ENCODE data around the gene ZSCAN31. TPM values are rescaled to one million over a fixed set of nuclear protein-coding genes. Genes with fewer than 3 reads are reported as not detected.

Gene ZSCAN31
- total RNA-seq, 1 experiment from 2014 or later = 10.1 TPM

DNA sequence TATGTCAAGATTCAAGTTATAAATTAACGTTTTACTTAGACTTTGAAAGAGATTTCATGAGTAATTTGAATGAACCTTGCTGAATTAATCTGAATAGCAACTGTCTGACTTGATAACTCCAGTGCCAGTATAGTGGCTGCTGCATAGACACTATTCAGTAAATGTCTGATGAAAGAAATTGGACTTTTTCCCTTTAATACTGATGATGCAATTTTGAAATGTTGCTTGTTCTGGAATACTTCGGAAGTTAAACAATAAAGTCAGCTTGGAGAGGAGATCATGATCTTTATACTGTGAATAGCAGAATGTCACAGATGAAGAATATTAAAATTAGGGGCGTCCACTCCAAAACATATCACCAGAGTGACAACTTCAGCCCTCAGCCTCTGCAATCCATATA, 58.2 kb downstream of the ZSCAN31 start:
- no peak overlapping the region for H2AFZ ChIP-seq (ENCODE audit: low read depth, low read length, poor library complexity, severe bottlenecking)
- intact Hi-C loops (cut with micrococcal nuclease) = no loop called here
- H3K4me3 ChIP-seq (replicated peaks in 1 of 2; ENCODE audit: low read depth in 1 of 2, low read length in 2 of 2) = no peak overlapping the region
- no peak overlapping the region for H3K9ac ChIP-seq (ENCODE audit: low read length)
- H3K27me3 ChIP-seq (ENCODE audit: insufficient read depth, low read length) = no peaks in the 10 kb centered on the region
- H3K9me3 ChIP-seq (ENCODE audit: control insufficient read depth in 1 of 2, insufficient read depth in 1 of 2, low read depth in 1 of 2, low read length in 2 of 2) = no peaks in the 10 kb centered on the region
- H3K27ac ChIP-seq (ENCODE audit: low read depth, low read length) = no peak overlapping the region
- ChIA-PET CTCF (no interaction called here), RAD21 (ENCODE audit: low non-redundant PET in 1 of 2, low total read pairs in 2 of 2, uncharacterized antibody in 2 of 2, unreplicated experiment in 2 of 2) (no interaction called here), POLR2A (no interaction called here)
- no peaks in the 10 kb centered on the region for H3K9me2 ChIP-seq (ENCODE audit: insufficient read depth)
- no peak overlapping the region for H3K4me2 ChIP-seq (ENCODE audit: low read length)
- TF ChIP-seq YY1 (IDR thresholded peaks at IDR 0.05; ENCODE audit: extremely low read depth, insufficient replicate concordance, low read depth, low read length) = no peak
- no peak for DNase-seq (ENCODE audit: low read depth, low spot score)
- no peaks in the 10 kb centered on the region for H3K79me2 ChIP-seq (ENCODE audit: insufficient read depth, low read length)
- H3K4me1 ChIP-seq (ENCODE audit: control insufficient read depth in 1 of 2, insufficient read depth in 2 of 2, low read length in 2 of 2) = no peaks in the 10 kb centered on the region
- no peak for ATAC-seq
- BruUV-seq (replicated peaks) = no TSS peak
- no peaks in the 10 kb centered on the region for H4K20me1 ChIP-seq (ENCODE audit: insufficient read depth)
- H3K36me3 ChIP-seq (ENCODE audit: control insufficient read depth in 1 of 2, insufficient read depth in 2 of 2, low read length in 2 of 2) = peaks cover 16 to 20% of the 10 kb centered on the region in 2 experiments; a peak in 2 of 4 replicates

DNA sequence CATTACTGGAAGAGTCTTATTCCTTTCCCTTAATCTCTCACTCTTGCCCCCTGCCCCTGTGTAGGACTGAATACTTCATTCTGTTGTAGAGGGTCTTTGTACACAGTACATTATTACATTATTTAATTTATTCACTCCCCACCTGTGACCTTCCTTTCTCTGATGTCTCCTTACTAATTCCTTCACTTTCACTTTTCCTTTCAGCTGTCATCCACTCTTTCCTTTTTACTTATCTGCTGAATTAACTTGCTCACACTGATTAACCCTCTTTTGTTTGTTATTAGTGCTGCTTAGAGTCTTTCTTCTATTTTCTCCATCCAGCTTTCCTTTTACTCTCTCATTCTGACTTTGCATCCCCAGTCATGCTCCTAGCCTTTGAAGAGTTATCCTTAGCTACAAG, 61.1 kb downstream of the ZSCAN31 start:
- peaks cover 20 to 23% of the 10 kb centered on the region in 2 experiments; a peak in 2 of 4 replicates for H3K36me3 ChIP-seq (ENCODE audit: control insufficient read depth in 1 of 2, insufficient read depth in 2 of 2, low read length in 2 of 2)
- intact Hi-C loops (cut with micrococcal nuclease) = no loop called here
- CTCF ChIA-PET = no interaction called here
- TF ChIP-seq ZFX (IDR thresholded peaks at IDR 0.05) (no peak), RAD21 (IDR thresholded peaks at IDR 0.05; ENCODE audit: low read depth) (no peak), SIN3A (IDR thresholded peaks at IDR 0.05; ENCODE audit: low read depth) (no peak), CBX3 (IDR thresholded peaks at IDR 0.05; ENCODE audit: low read depth) (no peak), ATF3 (IDR thresholded peaks at IDR 0.05) (no peak), SRF (IDR thresholded peaks at IDR 0.05; ENCODE audit: low read depth) (no peak), CEBPB (IDR thresholded peaks at IDR 0.05; ENCODE audit: low read depth) (no peak), FOSL1 (IDR thresholded peaks at IDR 0.05; ENCODE audit: low read depth) (no peak), SP1 (IDR thresholded peaks at IDR 0.05; ENCODE audit: low read depth) (no peak)
- TF ChIP-seq, protein P1, sequence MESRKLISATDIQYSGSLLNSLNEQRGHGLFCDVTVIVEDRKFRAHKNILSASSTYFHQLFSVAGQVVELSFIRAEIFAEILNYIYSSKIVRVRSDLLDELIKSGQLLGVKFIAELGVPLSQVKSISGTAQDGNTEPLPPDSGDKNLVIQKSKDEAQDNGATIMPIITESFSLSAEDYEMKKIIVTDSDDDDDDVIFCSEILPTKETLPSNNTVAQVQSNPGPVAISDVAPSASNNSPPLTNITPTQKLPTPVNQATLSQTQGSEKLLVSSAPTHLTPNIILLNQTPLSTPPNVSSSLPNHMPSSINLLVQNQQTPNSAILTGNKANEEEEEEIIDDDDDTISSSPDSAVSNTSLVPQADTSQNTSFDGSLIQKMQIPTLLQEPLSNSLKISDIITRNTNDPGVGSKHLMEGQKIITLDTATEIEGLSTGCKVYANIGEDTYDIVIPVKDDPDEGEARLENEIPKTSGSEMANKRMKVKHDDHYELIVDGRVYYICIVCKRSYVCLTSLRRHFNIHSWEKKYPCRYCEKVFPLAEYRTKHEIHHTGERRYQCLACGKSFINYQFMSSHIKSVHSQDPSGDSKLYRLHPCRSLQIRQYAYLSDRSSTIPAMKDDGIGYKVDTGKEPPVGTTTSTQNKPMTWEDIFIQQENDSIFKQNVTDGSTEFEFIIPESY (IDR thresholded peaks at IDR 0.05; ENCODE audit: extremely low read depth, insufficient replicate concordance, low read length) = no peak
- TF ChIP-seq, protein P2, sequence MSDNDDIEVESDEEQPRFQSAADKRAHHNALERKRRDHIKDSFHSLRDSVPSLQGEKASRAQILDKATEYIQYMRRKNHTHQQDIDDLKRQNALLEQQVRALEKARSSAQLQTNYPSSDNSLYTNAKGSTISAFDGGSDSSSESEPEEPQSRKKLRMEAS (IDR thresholded peaks at IDR 0.05) = no peak
- BruUV-seq (replicated peaks) = no TSS peak
- H3K4me2 ChIP-seq (ENCODE audit: low read length) = no peak overlapping the region
- no peak for DNase-seq (ENCODE audit: low read depth, low spot score)
- H3K9me2 ChIP-seq (ENCODE audit: insufficient read depth) = no peaks in the 10 kb centered on the region
- no peaks in the 10 kb centered on the region for H3K27me3 ChIP-seq (ENCODE audit: insufficient read depth, low read length)
- H3K27ac ChIP-seq (ENCODE audit: low read depth, low read length) = no peak overlapping the region
- H3K4me1 ChIP-seq (ENCODE audit: control insufficient read depth in 1 of 2, insufficient read depth in 2 of 2, low read length in 2 of 2) = peaks cover 0 to 4% of the 10 kb centered on the region in 2 experiments; a peak in 3 of 4 replicates
- no peak for ATAC-seq
- no peaks in the 10 kb centered on the region for H3K9me3 ChIP-seq (ENCODE audit: control insufficient read depth in 1 of 2, insufficient read depth in 1 of 2, low read depth in 1 of 2, low read length in 2 of 2)
- peaks cover 4% of the 10 kb centered on the region; the same call in 1 of the 2 replicates for H3K79me2 ChIP-seq (ENCODE audit: insufficient read depth, low read length)
- H3K9ac ChIP-seq (ENCODE audit: low read length) = no peak overlapping the region
- H3K4me3 ChIP-seq (replicated peaks in 1 of 2; ENCODE audit: low read depth in 1 of 2, low read length in 2 of 2) = no peak overlapping the region
- H4K20me1 ChIP-seq (ENCODE audit: insufficient read depth) = no peaks in the 10 kb centered on the region
- RAD21 ChIA-PET (ENCODE audit: low non-redundant PET in 1 of 2, low total read pairs in 2 of 2, uncharacterized antibody in 2 of 2, unreplicated experiment in 2 of 2) = no interaction called here
- POLR2A ChIA-PET = no interaction called here
- H2AFZ ChIP-seq (ENCODE audit: low read depth, low read length, poor library complexity, severe bottlenecking) = no peak overlapping the region
